ENCODE data around the gene SYT5. TPM values are rescaled to one million over a fixed set of nuclear protein-coding genes. Genes with fewer than 3 reads are reported as not detected.
"Not testable (repeated sequence)": the region's sequence is repeated elsewhere in the genome, so short reads cannot be mapped to it uniquely, and the experiment has no call there.

SYT5 gene
- polyA plus RNA-seq, 1 experiment = 0.15 TPM

DNA sequence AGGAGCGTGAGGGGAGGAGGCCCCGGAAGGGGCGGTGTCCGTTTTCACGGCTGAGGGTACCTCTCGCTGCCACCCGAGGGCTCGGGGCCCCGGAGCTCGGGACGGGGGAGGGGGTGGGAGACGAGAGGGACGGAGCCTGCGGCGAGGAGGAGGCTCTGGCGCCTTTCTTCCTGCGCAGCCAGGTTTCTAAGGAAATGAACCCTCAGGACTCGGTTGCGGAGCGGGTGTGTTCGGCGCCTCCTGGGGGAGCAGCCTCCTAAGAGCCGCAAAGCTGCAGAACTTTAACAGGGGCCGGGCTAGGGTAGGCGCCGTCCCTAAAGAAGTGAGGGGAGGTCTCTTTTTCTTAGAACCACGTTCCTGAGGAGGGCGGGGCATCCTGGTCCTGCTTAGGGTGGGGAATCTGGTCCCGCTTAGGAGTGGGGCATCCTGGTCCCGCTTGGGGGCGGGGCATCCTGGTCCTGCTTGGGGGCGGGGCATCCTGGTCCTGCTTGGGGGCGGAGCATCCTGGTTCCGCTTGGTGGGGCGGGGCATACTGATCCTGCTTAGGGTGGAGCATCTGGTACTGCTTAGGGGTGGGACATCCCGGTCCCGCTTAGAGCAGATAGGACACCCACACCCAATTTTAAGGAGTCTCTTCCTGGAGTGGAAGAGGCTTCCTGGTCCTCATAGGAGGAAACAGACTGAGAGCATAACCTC, 6.2 kb downstream of the SYT5 start:
- H3K4me3 ChIP-seq (ENCODE audit: low read depth, low read length) = peak overlapping the region; percentile 59
- H3K27me3 ChIP-seq (ENCODE audit: control insufficient read depth, insufficient read depth, low read length) = peaks cover 6% of the 10 kb centered on the region
- POLR2A ChIA-PET = interaction anchor here (0.6 to 1.0 kb wide), 3 partner anchors 96 to 400 kb away, joined by 3 to 4 read pairs (median 3); partner anchors contain the start of gene UBE2S
- DNase-seq (ENCODE audit: low read depth, low spot score) = no peak
- H3K27ac ChIP-seq (ENCODE audit: low read depth, low read length) = no peak overlapping the region
- peaks cover 12% of the 10 kb centered on the region; the same call in 1 of the 2 replicates for H3K9me3 ChIP-seq (ENCODE audit: control insufficient read depth, insufficient read depth, low read length)
- CTCF ChIA-PET = interaction anchor here (0.7 to 0.9 kb wide), 2 partner anchors 8 to 17 kb away, joined by 3 to 6 read pairs; partner anchors contain the start of gene DNAAF3
- TF ChIP-seq, protein P1, sequence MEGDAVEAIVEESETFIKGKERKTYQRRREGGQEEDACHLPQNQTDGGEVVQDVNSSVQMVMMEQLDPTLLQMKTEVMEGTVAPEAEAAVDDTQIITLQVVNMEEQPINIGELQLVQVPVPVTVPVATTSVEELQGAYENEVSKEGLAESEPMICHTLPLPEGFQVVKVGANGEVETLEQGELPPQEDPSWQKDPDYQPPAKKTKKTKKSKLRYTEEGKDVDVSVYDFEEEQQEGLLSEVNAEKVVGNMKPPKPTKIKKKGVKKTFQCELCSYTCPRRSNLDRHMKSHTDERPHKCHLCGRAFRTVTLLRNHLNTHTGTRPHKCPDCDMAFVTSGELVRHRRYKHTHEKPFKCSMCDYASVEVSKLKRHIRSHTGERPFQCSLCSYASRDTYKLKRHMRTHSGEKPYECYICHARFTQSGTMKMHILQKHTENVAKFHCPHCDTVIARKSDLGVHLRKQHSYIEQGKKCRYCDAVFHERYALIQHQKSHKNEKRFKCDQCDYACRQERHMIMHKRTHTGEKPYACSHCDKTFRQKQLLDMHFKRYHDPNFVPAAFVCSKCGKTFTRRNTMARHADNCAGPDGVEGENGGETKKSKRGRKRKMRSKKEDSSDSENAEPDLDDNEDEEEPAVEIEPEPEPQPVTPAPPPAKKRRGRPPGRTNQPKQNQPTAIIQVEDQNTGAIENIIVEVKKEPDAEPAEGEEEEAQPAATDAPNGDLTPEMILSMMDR (IDR thresholded peaks at IDR 0.05; ENCODE audit: low read depth, low read length) = no peak

DNA sequence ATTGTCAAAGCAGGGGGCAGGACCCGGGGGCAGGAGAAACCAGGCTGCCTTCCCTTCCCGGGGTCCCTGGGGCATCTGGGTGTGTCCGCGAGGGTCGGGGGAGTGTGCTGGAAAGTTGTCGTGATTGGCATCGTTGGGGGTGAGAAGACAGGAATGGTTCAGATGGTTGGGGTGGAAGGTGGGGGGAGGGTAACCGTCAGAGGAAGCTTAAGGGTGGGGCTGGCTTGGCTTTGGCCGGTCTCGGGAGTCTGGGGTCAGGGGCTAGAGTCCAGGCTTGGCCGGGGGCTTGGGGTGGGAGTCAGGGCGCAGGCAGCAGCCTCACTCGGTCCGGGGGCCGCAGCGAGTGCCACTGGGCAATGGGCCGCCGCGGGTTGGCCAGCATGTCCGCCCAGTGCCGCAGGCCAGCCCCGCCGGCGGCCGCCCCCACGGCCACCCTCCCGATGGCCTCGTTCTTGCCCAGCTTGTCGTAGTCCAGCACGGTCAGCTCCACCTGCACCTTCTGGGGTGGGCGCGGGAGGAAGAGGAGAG, 6.8 kb downstream of the SYT5 start:
- Histone ChIP-seq H3K4me3 (ENCODE audit: low read depth, low read length) (peak overlapping the region; percentile 59), H3K27ac (ENCODE audit: low read depth, low read length) (peak overlapping the region; percentile 57), H3K27me3 (ENCODE audit: control insufficient read depth, insufficient read depth, low read length) (peaks cover 6% of the 10 kb centered on the region), H3K9me3 (ENCODE audit: control insufficient read depth, insufficient read depth, low read length) (peaks cover 12% of the 10 kb centered on the region; the same call in 1 of the 2 replicates)
- POLR2A ChIA-PET = interaction anchor here (0.6 to 1.0 kb wide), 3 partner anchors 13 to 234 kb away, joined by 3 read pairs; partner anchors contain the start of gene UBE2S
- DNase-seq (ENCODE audit: low read depth, low spot score) = no peak
- CTCF ChIA-PET = interaction anchor here (0.7 kb wide), 1 partner anchor 18 kb away, joined by 6 read pairs; no protein-coding TSS in a partner anchor
- TF ChIP-seq, protein P1 (IDR thresholded peaks at IDR 0.05; ENCODE audit: low read depth, low read length) = no peak

GRCh38 chr19:55172741-55173140, 7.3 kb downstream of the SYT5 start:
- peak overlapping the region; percentile 59 for H3K4me3 ChIP-seq (ENCODE audit: low read depth, low read length)
- peaks cover 6% of the 10 kb centered on the region for H3K27me3 ChIP-seq (ENCODE audit: control insufficient read depth, insufficient read depth, low read length)
- TF ChIP-seq, protein P1 (IDR thresholded peaks at IDR 0.05; ENCODE audit: low read depth, low read length) = peak; percentile 29
- CTCF ChIA-PET = no interaction called here
- peaks cover 12% of the 10 kb centered on the region; the same call in 1 of the 2 replicates for H3K9me3 ChIP-seq (ENCODE audit: control insufficient read depth, insufficient read depth, low read length)
- DNase-seq (ENCODE audit: low read depth, low spot score) = no peak
- POLR2A ChIA-PET = interaction anchor here (0.6 to 1.0 kb wide), 2 partner anchors 13 to 235 kb away, joined by 3 read pairs; partner anchors contain the start of gene UBE2S
- H3K27ac ChIP-seq (ENCODE audit: low read depth, low read length) = peak overlapping the region; percentile 57

GRCh38 chr19:55172318-55172717, 7.8 kb downstream of the SYT5 start:
- not testable (repeated sequence) for H3K27ac ChIP-seq (ENCODE audit: low read depth, low read length)

GRCh38 chr19:55171440-55171839, 8.6 kb downstream of the SYT5 start:
- TF ChIP-seq, protein P1 (IDR thresholded peaks at IDR 0.05; ENCODE audit: low read depth, low read length) = no peak
- H3K27me3 ChIP-seq (ENCODE audit: control insufficient read depth, insufficient read depth, low read length) = peaks cover 6% of the 10 kb centered on the region
- CTCF ChIA-PET = no interaction called here
- H3K9me3 ChIP-seq (ENCODE audit: control insufficient read depth, insufficient read depth, low read length) = peaks cover 12% of the 10 kb centered on the region; the same call in 1 of the 2 replicates
- no peak overlapping the region for H3K27ac ChIP-seq (ENCODE audit: low read depth, low read length)
- no peak for DNase-seq (ENCODE audit: low read depth, low spot score)
- H3K4me3 ChIP-seq (ENCODE audit: low read depth, low read length) = no peak overlapping the region
- POLR2A ChIA-PET = interaction anchor here (0.6 kb wide), 1 partner anchor 88 kb away, joined by 3 read pairs; no protein-coding TSS in a partner anchor

More at GRCh38 chr19:55172318-55172717, 7.8 kb downstream of the SYT5 start:
- CTCF ChIA-PET; POLR2A ChIA-PET; H3K4me3 ChIP-seq (ENCODE audit: low read depth, low read length); DNase-seq (ENCODE audit: low read depth, low spot score); H3K27me3 ChIP-seq (ENCODE audit: control insufficient read depth, insufficient read depth, low read length): not testable (repeated sequence)
- peaks cover 12% of the 10 kb centered on the region; the same call in 1 of the 2 replicates for H3K9me3 ChIP-seq (ENCODE audit: control insufficient read depth, insufficient read depth, low read length)

Data from AG04450 (cell line).